Measurements from ENCODE around the gene TTLL10.

- no peak for TF ChIP-seq CTCF (IDR thresholded peaks at IDR 0.05)
- no peak for TF ChIP-seq POLR2A (IDR thresholded peaks at IDR 0.05)
Observed at GRCh38 chr1:1207571-1207892, 33.9 kb downstream of the TTLL10 start.

All from esophagus squamous epithelium (tissue), 4 donors.